HG02623 (cell line): Measurements from ENCODE around the gene ENAH.
"Not testable (repeated sequence)": the region's sequence is repeated elsewhere in the genome, so short reads cannot be mapped to it uniquely, and the experiment has no call there.

Experiments used
- ATAC-seq: cut with Tn5 transposase; IDR thresholded peaks from one replicate; pipeline ENCODE4 v1.9.1; 2021; ENCODE audit warnings: moderate library complexity; ENCODE audit not compliant: unreplicated experiment

The ENAH gene

DNA sequence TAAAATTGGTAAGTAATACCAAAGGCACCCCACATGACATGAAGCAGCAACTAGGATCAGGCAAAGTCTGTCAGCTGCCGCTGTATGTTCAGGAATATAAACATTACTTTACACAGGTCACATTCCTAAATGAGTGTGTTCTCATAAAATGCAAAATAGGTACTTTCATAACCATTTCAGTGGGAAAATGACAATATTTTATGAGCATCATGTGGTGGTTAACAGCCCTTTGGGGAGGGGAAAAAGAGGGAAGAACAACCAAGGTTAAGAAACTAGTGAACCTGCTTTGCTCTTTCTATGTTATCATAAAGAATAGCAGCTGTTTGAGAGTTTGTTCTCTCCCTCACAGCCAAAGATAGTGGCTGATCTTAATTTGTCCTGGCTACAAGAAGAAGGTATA lies 119.7 kb downstream of the ENAH start:
- ATAC-seq, result no peak

DNA sequence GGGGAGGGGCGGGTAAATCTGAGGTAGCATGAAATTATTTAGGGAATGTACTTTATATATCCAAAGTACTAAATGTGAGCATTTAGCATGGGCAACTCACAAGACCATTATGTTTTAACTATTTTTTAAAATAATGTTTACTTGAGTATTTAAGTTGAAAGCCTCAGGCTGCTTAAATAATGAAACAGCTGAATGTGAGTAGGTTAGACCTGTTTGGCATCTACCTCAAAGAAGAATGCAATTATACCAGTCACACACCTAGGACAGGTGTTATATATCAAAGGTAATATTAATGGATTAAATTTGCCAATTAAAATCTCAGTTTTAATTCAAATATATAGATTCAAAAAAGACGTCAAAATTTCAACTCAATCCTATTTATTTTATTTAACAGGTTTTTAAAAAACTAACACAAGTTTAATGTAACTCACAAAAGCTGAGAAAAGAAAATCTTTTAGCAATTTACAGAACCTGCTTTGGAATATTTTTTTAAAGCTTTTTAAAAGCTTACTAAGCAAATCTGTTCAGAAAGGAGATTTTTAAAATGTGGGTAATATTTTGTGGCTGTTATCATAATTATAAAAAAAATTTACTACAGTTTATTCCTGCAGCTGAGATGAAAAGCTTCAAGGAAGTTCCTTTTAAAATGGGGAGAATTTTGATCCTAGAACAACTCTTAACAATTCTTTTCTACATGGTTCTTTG lies 120.5 kb downstream of the ENAH start:
- ATAC-seq, result no peak

DNA sequence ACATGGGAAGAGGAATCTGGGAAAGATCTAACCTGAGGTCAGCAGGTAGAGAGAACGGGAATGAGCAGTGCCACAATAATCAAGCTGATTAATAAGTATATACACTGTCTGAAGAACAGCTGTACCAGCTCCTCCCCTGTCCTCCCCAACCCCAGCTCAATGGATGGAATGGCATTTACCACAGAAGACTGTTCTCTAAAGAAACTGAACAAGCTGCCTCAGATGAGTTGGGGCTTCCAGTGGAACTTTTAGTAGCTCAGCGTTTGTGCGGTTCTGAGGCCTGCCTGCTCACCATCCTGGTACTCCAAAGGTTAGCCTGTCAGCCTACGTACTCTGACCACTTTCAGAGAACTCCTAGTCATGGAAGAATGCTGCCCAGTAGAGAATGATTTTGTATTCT lies 123.2 kb downstream of the ENAH start:
- ATAC-seq, result no peak

DNA sequence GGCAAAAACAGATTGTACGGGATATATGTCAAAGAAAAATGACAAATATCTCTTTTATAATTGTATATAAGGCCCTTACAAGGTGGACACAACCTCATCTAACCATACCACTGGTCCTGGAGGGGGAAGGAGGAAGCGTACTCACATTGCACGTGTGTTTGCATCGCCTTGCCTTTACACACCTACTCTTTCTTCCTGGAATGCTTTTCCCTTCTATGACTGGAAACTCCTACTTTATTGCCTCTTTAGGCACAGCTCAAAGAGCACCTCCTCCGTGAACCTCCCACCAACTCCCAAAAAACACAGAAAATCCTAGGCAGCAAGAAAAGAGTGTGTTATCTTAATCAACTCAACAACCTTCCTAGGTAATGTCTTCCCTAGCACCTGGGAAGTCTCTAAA lies 125.3 kb downstream of the ENAH start:
- ATAC-seq, result no peak

DNA sequence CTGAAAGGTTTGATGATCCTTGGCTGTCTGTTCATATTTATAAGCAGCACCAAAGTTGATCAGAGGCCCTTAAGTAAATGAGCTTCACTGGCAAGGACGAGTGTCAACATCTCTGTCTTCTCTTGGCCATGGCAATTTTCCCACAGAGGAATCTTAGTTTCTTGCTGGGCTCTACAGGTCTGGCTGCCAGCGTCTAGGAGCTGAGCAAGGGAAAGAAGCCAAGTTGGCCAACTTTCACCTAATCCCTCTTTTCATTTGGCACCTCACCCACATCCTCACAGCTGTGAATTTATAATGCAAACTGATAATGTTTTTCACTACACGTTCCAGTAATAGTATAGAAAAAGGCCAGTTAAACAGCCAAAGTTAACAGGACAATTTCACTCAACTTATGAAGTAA lies 126.0 kb downstream of the ENAH start:
- ATAC-seq, result no peak

DNA sequence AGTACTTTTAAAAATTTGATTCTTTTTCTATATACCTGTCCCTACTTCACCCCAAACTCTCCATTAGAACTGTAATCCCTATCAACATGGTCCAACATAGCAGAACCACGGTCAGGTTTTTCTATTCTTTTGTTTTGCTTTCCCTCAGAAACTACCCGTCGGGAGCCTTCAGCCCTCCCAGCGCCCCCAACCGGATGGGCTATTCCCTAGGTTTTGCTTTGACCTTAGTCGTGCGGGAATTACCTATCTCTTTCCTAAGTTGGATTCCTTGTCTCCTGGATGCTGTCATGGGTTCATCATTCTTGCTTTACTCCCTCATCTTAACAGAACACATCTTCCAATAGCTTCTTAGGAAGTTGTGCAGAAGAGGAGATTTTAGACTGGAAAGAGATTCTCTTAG lies 127.5 kb downstream of the ENAH start:
- ATAC-seq, result no peak

GRCh38 chr1:225524570-225524969 lies 128.4 kb downstream of the ENAH start:
- ATAC-seq, result no peak

- no peak for ATAC-seq
Measured at GRCh38 chr1:225523263-225523950, 129.5 kb downstream of the ENAH start.

DNA sequence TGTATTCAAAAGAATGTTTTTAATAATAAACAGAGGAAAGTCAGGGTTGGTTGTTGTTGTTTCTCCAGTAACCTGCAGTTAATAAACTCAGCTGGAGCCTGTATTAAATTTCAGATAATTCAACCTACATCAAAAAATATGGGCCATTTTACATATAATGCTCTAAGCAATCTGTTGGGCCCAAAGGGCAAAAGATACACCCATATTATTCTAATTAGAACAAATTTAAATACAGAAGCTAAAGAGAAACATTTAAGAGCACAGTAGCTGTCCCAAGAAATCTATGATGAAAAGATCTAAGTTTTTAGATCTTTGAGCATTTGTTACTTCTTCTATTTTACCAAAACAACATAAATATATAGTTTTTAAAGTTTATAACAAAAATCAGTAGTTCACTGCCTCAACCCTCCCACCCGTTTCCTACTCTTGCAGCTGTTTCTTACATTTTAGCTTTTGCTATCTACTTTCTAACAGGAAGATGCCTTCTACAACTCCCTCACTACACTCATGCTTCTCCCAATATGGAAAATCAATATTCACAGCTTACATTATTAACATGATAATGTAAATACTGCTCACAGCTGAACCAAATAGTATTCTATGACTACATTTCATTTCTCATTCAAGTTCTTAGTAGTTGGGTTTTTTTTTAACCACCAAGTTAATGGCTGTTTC lies 130.2 kb downstream of the ENAH start:
- ATAC-seq, result no peak

DNA sequence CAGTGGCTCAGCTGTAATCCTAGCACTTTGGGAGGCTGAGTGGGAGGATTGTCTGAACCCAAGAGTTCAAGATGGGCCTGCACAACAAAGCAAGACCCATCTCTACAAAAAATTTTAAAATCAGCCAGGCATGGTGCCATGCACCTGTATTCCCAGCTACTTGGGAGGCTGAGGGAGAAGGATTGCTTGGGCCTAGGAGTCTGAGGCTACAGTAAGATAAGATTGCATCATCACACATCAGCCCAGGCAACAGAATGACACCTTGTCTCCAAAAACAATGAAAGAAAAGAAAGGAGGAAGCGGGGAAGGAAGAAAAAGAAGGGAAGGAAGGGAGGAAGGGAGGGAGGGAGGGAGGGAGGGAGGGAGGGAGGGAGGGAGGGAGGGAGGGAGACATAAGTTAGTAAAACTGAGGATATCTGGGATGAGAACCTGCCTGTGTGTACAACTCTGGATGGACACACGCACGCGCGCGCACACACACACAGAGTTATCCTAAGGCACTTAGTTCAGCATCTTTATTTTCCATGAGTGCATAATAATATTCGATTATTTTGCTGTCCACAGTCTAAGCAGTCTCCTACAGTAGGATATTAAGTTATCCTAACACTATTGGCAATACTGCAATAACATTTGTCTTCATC lies 132.2 kb downstream of the ENAH start:
- no peak for ATAC-seq

- no peak for ATAC-seq
Measured at GRCh38 chr1:225519166-225519863, 133.6 kb downstream of the ENAH start.

DNA sequence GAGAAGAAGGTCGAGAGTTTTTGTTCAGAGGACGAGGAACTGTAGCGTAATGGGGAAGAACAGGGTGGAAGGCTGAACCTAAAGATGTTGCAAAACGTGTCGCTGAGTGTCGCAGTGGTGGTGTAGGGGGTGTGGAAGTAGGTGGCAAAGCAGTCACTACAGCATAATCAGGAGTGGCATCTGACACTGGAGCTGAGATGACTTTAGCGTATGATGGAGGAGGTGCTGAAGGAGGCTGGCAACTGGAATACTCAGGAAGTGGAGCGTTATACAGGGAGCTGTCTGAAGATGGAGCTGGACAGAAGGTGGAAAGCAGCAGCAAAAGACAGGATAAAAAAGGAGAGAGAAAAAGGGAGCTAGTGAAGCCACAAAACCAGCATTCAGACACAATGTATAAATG lies 135.2 kb downstream of the ENAH start:
- no peak for ATAC-seq

DNA sequence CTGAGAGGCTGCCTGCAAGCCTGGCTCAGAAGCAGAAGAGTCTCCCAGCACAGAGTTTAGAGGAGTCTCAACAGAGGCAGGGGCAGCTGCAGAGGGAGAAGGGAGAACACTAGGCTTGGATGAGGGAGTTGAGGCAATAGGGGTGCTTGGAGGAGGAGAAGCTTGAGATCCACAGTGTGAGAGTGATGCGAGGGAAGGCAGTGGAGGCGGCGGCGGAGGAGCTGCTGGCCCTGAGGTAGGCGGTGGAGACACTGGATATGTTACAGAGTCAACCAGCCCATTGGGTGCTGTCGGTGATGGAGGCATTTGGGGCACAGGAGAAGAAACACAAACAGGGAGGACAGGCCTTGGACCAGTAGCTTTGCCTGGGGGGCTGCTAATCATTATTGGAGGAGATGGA lies 135.7 kb downstream of the ENAH start:
- ATAC-seq, result no peak

DNA sequence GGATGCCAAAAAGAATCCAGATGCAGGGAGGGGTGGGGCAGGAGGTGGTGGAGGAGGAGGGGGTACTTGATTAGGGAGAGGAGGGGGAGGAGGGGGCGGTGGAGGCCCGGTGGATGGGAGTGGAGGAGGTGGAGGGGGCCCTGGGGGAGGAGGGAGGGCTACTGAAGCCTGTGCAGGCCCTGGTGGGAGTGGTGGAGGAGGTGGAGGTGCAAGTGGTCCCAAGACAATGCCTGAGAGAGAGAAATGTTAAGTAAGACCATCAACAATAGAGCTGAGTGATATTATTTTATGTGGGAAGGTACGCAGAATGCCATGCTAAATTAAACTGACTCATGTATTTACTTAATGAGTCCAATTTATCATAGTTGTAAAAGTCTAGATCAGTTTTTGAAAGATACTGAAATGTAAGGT lies 138.2 kb downstream of the ENAH start:
- ATAC-seq, result no peak

DNA sequence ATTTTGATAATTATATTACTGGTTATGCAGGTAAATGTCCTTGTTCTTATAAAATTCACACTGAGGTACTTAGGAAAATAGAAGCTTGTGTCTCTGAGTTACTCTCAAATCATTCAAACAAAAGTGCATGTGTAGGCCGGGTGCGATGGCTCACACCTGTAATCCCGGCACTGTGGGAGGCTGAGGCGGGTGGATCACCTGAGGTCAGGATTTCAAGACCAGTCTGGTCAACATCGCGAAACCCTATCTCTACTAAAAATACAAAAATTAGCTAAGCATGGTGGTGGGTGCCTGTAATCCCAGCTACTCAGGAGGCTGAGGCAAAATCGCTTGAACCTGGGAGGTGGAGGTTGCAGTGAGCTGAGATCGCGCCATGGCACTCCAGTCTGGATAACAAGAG lies 139.3 kb downstream of the ENAH start:
- ATAC-seq, result not testable (repeated sequence)

- ATAC-seq, result no peak
Measured at GRCh38 chr1:225511828-225512381, 141.0 kb downstream of the ENAH start.

DNA sequence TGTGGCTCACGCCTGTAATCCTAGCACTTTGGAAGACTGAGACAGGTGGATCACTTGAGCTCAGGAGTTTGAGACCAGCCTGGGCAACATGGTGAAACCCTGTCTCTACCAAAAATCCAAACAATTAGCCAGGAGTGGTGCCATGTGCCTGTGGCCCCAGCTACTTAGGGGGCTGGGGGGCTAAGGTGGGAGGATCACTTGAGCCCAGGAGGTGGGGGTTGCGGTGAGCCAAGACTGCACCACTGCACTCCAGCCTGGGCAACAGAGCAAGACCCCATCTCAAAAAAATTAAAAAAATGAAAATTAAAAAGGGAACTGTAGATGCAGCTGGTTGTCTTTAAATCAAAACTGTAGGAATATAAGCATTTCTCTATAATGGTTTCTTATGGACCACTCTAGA lies 142.2 kb downstream of the ENAH start:
- not testable (repeated sequence) for ATAC-seq

DNA sequence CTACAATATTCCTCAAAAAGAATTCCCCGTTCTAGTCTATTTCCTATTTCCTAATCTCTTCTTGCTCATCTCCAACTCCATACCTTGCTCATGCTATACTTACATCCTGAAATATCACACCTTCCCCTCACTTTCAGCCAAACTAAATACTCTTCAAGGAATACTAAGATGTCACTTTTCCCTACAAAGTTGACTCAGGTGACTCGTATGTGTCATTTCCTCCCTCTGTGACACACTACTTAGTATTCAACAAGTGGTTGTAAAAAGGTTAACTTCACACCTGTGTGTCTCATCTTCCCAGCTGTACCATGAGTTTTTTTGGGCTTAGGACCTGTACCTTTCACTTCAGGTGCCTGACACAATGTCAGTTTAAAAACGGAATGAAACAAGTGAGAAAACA lies 143.2 kb downstream of the ENAH start:
- no peak for ATAC-seq

DNA sequence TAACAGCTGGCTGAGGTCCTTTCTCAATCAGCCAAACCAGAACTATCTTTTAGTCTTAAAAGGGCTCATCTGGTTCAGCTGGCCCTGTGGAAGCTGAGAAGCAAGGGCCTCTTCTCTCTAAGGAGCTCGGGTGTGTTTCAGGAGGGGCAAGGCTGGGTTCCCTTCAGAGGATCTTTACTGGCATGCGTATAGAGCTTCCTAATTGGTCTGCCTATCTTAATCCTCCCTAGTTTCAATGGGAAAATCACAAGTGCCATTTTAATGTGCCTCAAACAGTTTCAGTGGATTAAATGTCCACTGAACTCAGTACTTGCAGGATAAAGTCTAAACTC lies 143.6 kb downstream of the ENAH start:
- ATAC-seq, result no peak

- ATAC-seq, result no peak
Measured at GRCh38 chr1:225508538-225509375, 144.2 kb downstream of the ENAH start.
